HG03280 (cell line): ENCODE data around the gene TMCO2.

Experiments
- ATAC-seq: cut with Tn5 transposase; IDR thresholded peaks from one replicate; pipeline ENCODE4 v1.9.1; 2021; ENCODE audit warnings: mild to moderate bottlenecking, moderate library complexity; ENCODE audit not compliant: unreplicated experiment

Gene TMCO2

DNA sequence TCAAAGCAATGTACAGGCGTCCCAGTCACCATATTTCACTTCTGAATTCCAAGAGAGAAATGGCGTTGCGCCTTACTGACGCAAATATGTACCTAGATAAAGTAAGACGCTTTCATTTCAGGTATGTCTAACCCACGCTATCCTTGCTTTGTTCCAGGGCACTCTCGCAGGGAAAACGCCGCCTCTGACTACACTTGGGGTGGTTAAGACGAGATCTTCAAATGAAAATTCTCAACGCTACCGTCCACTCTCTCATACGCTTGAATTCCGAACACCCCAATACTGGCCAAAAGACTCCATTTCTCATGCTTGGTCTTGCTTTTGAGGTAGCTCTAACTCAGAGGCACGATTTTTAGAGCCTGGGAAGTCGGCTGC lies 9.6 kb downstream of the TMCO2 start:
- ATAC-seq, result no peak

DNA sequence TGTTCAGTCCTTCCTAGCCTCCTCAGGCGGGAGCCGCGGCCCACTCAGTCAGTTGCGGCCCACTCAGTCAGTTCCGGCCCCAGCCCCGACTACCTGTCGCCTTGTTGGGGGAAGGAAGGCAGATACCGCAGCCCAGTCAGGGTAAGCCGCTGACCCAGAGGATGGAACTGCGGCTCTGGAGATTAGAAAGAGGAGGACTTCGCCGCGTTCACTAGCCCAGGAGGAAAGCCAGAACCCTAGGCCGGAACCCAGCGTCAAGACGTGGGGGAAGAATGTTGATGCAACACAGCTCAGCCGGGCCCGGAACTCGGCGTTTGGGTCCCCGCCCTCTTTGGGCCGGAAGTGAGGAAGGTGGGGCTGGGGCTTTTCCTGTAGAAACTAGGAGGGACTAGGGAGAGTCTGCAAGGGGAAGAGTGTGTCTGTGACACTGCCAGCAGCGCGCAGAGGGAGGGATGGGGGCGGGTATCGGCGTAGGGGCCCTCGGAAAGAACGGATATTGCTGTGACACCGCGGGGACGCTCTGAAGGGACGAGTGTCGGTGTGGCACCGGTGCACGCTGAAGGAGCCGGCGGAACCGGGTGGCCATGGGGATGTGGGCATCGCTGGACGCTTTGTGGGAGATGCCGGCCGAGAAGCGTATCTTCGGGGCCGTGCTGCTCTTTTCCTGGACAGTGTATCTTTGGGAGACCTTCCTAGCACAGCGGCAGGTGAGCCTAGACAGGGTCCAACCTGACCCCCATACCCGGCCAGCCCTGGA lies 10.1 kb downstream of the TMCO2 start, which contains the start of gene ZMPSTE24:
TSS of gene ZMPSTE24 (plus strand) at position 549 of the 757 bp plus-strand sequence. CDS start at position 585, 36 bp downstream.
- peak; percentile 92 for ATAC-seq

DNA sequence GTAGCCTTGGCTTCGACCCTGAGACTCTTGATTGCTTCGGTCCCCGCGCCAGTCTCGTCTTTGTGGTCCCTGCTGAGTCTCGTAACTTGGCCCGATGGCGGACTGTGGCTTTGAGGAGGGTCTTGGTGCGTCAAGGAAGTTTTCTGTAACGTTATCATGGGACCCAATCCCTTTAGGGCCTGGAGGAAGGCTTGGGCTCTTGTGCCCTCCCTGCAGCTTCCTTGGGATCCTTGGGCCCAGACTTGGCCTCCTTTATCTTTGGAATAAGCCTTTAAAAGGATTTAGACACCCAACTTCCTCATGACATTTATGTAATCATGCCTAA lies 10.7 kb downstream of the TMCO2 start:
- ATAC-seq, result no peak

DNA sequence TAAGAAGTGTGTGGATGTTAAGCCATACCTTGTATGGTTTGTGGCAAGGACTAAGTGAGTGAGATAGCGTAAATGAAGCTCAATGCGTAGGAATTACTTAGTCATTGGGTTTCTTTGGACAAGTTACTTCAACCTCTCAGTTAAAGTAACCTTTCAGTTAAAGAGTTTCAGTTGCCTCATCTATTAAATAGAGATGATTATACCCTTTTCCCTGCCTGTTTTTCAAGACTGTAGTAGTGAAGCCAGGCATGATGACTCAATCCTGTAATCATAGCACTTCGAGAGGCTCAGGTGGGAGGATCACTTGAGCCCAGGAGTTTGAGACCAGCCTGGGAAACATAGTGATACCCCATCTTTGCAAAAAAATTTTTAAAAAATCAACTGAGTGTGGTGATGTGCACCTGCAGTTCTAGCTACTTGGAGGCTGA lies 16.6 kb downstream of the TMCO2 start:
- no peak for ATAC-seq

DNA sequence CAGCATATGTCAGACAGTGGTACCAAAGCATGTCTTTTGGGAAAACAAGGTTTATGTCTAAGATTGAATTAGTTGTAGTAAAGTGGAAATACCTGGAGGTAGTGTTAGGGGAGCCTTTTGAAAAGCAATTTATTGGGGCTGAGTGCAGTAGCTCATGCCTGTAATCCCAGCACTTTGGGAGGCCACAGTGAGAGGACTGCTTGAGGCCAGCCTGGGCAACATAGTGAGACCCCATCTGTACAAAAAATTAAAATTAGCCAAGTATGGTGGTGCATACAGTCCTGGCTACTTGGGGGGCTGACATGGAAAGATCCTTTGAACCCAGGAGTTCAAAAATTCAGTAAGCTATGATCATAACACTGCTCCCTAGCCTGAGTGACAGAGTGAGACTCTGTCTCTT lies 17.6 kb downstream of the TMCO2 start:
- no peak for ATAC-seq

DNA sequence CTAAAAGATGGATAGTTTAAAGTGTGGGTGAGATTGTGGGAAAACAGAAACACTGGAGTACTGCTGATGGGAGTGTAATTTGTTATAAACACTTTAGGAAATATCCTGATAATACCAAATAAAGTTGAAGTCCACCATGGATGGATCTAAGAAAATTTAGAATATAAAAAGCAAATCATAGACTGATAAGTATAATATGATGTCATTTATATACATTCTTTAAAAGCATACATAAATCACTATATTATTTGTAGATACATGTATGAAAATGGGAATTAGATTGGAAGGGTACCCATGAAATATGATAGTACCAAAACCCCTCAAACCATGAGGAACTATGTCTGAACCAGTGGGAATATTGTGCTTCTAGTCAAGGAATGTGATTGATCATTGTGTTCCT lies 18.2 kb downstream of the TMCO2 start:
- no peak for ATAC-seq

DNA sequence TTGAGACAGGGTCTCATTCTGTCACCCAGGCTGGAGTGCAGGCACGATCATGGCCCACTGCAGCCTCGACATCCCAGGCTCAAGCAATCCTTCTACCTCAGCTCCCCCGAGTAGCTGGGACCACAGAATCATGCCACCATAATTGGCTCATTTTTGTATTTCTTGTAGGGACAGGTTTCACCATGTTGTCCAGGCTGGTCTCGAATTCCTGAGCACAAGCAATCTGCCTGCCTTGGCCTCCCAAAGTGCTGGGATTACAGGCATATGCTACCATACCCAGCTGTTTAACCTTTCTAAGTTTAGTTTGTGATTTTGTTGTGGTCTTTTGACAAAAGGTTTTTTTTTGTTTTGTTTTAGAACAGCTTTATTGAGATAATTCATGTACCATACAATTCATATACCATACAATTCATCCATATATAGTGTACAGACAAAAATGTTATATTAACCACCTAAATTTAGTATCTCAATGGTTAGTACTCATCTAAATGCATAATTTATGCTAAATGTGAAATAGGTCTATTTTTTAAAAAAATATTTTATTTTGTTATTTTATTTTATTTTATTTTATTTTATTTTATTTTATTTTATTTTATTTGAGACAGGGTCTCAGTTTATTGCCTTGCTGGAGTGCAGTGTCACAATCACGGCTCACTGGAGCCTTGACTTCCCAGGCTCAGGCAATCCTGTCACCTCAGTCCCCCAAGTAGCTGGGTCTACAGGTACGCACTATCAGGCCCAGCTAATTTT lies 19.2 kb downstream of the TMCO2 start:
- ATAC-seq, result no peak

DNA sequence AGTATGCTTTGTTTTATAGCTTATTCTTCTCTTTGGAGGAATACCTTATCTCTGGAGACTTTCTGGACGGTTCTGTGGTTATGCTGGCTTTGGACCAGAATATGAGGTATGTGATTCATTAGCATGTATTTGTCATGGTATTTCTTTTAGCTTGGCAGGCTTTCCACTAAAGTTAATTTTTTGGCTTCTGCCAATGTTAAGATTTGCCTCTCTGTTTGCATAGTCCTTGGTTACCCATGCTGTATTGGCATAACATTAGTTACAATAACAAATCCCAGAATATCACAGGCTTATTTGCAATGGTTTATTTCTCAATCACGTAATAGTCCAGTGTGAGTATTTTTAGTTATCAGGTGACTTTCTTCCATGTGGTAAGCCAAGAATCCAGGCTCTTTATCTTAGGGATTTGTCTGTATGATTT lies 20.0 kb downstream of the TMCO2 start:
- no peak for ATAC-seq

DNA sequence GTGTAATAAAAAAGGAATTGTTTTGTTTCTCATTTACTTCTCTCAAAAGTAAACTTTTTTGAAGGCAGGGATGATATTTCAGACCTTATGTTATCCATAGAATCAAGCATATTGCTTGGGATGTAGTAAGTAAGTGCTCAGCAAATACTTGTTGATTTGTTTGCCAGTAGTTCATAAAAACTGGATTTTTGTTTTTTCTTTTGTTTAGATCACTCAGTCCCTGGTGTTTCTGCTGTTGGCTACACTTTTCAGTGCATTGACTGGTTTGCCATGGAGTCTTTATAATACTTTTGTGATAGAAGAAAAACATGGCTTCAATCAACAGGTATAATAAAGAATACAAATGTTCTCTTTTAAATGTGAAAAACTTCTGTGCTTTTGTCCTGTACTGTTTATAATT lies 20.5 kb downstream of the TMCO2 start:
- no peak for ATAC-seq

DNA sequence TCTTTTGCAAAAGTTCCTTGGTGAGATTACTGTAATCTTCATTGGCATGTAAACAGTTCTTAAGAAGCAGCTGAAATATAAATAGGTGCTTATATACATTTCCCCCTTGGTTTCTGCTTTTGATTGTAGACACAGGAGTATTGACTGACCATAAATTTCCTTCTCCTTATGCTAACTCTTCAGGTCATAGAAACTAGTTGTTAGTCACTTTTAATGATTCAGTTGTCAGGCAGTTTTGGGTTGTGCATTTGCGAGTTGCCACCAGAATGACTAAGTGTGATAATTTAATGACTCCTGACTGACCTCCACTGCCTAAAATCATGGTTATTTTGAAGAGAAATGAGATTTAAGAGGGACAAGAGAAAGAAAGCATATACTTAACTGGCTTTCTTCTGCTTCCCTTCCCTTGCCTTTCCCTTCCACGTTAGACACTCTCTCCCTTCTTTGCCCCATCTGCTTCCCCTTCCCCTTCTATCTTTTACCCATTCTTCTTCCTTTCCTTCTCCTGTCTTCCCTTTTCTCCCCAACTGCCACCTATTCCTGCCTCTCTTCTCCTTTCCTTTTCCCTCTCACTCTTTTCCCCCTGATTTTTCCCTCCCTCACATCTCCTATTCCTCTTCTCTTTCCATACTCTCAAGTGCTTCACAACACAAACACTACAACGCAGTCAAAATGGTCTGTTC lies 22.6 kb downstream of the TMCO2 start:
- ATAC-seq, result no peak

DNA sequence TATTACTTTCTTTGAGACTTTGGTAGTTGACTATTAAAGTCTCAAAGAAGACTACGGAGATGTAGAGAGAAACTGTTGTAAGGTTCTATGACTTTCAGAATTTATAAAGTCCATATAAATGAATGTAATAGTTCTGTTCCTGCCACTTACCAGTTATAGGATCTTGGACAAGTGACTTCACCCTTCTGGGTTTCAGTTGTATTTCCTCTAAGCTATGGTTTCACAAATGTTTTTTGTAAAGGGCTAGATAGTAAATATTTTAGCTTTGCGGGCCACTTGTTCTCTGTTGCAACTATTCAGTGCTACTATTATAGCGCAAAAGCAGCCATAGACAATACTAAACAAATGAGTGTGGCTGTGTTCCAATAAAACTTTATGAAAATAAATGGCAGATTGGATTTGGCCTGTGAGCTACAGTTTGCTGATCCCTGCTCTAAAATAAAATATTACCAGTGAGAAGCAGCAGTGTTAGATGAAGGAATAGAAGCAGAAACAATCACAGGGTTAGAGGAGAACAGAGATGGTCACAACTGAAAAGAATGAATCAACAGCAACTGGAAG lies 25.0 kb downstream of the TMCO2 start:
- ATAC-seq, result no peak

DNA sequence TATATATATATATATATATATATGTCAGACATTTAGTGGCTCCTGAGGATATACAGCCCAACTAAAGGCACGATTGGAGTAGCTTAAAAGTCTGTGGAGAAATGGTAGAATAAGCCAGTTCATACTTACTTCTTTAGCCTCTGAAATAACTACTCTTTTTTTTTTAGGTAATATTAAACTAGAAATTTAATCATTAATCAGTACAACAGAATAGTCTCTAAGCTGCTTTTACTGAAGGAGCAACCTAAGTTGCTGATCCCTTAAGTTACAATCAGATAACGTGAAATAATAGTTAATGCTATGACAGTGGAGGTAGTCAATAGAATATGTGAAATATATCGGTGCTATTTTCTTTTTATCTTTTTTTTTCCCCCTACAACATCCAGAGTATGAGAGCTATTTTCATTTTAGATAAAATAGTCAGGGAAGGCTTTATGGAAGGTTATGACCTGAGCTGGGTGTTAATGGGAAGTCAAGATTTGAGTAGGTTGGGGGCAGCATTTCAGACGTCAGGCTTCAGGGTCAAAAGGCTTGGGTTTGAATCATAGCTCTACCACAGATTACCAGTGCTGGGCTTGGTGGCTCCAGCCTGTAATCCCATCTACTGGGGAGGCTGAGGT lies 25.9 kb downstream of the TMCO2 start:
- no peak for ATAC-seq

DNA sequence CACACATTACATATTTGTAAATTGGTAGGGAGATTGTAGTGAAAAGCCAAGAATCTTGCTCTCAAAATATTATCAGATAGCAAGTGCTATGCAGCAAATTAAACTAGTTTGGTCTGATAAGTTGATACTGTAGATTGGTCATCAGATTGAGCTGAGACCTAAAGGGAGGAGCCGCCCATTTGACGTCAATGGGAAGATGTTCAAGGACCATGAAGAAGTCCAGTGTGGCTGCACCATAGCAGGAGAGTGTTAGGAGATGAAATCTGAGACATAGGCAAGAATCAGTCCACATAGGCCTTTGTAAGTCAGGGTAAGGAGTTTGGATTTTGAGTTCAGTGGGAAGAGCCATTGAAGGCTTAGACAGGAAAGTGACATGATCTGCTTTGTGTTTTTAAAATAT lies 26.6 kb downstream of the TMCO2 start:
- ATAC-seq, result no peak

DNA sequence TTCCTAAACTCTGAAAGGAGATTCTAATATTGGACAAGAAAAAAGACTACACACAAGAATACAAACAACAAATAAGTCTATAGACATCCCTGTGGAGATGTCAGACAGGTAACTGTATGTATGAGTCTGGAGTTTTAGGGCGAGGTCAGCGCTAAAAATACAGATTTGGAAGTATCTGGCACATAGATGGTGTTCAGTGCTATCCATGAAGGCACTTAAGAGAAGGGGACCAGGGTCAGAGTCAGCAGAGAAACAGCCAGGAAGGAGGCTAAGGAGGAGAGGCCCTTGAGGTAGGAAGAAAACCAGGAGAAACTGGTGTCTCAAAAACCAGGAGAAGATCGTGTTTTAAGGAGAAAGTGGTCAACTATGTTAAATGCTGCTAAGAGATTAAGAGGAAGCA lies 28.4 kb downstream of the TMCO2 start:
- no peak for ATAC-seq

DNA sequence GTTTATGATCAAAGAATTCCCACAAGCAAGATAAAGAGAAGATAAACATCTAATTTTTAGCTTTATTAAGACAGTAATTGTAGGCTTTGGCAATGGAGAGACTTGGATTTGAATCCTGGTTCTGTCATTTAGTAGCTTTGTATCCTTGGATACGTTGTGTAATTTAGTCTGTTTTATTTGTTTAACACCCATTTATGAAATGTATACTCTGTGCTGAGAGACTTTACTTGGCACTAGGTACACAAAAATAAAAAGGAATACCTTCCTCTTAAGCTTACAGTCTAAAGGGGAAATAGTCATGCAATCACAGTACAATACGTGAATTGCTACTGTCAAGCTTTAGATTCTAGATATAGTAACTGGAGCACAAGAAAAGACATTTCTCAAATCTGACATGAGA lies 34.1 kb downstream of the TMCO2 start:
- no peak for ATAC-seq

DNA sequence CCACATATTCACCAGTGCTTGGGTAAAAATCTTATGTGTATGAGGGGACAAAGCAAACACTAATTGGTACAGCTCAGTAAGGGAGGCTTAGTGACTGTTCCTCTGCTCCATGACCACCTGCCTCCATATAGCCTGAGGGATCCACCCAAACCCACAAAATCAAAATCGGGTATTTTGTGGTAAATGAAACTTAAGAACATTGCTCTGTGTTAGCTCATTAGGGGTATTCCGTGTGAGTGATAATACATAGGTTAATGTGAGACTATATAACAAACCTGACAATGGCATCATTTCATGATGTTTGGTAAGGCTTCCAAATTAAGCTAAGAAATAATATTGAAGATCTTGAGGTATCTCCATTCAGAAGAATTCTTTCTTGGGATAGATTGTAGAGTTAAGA lies 43.6 kb downstream of the TMCO2 start:
- no peak for ATAC-seq

DNA sequence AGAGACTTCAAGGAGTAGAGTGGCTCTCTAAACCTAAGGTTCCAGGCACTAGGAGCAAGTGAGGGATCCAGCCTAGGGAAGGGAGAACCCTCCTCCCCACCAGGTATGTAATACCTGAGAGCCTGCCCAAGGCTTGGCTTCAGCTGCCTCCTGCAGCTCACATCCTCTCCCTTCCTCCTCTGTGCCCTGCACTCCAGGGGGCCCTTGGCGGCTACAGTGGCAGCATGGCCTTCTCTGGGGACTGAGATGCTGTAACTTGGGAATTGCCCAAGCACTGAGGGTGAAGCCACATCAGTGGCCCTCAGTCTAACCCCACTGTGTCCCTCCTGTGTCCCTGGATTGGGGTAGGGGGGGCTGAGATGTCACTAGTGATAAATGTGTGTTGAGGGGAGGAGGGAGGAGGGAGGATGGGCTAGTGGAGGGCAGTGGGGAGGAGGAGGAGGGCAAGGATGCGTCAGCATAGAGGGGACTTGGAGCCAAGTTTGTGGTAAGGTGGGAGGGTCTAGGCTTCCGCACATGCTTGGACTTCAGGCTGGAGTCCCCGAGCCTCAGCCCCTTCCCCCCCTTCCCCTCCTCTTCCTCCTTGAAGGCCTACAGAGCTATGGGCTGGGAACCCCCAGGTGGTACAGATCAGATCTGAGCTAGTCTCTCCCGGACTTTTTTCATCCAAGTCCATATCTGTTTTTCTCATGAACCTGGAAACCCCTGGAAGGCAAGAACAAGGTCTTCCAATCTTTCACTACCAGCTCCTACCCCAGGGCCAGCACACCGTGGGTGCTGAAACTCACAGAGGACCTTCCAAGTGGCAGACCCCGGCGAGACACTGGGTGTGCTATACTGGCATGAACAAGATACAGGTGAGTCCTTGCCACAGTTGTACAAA lies 51.9 kb downstream of the TMCO2 start:
- no peak for ATAC-seq

DNA sequence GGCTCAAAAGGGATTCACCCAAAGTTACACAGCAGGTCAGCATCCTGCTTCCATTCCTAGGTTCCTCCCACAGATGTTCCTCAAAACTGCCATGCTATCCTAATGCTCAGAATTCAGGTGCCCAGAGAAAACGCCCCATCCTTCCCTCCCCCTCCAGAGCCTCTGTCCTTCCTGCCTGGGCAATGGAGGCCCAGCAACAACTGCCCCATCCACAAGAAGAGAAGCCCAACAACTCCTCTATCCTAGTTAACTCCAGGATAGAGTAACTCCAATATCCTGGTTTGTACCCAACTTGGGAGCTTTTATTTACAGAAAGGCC lies 52.5 kb downstream of the TMCO2 start:
- no peak for ATAC-seq

DNA sequence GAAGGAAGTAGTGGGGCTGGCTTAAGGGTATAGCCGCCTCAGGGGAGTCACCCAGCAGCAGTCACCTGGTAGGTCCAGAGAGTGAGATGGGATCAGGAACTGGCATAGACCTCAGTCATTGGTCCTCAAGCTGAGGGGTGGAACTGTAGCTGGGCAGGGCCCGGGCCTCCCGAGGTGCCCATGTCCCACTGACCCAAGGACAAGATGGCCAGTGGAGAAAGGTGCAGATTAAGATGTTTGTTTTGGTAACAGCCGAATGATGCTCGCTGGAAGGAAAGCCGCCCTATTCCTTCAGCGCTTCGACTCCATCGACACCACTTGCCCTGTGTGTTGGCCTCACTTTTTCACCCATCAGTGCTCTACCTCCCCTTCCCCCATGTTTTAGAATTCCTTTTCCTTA lies 52.9 kb downstream of the TMCO2 start:
- ATAC-seq, result no peak

DNA sequence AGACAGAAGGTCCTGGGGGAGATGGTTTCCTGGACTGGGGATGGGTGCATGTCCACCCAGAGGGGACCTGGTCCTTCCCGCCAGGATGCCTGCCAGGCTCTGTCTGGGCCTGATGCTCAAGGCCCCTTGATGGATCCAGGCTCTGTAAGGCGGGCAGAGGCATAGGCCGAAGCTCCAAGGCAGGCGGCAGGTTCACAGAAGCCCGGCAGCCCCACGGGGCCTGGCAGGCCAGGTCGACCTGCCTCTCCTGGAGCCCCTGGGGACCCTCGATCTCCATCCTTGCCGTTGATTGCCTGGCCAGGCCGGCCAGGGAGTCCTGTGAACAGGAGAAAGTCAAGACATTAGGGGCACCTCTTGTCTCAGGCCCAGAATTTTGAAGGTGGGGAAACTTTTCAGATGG lies 53.3 kb downstream of the TMCO2 start:
- ATAC-seq, result no peak
